KOPT-K1 (cell line): ENCODE results near the gene TNS2.

Source experiments
- H3K27ac ChIP-seq: fragments of 200-600 bp; sonication (generic); 2 replicates; pipeline ENCODE4 v1.5.1; 2016; ENCODE audit warnings: antibody characterized with exemption, mild to moderate bottlenecking, low read depth, low read length; ENCODE audit not compliant: poor library complexity, severe bottlenecking
- H3K36me3 ChIP-seq: fragments of 200-600 bp; sonication (generic); 2 replicates; pipeline ENCODE4 v1.5.1; 2017; ENCODE audit warnings: antibody characterized with exemption, mild to moderate bottlenecking, low read length, moderate library complexity; ENCODE audit not compliant: insufficient read depth
- H3K9me3 ChIP-seq: fragments of 200-600 bp; sonication (generic); 2 replicates; pipeline ENCODE4 v1.5.1; 2017; ENCODE audit warnings: antibody characterized with exemption, low read length, mild to moderate bottlenecking; ENCODE audit not compliant: insufficient read depth, poor library complexity, severe bottlenecking

The TNS2 gene

GRCh38 chr12:53050426-53051057, 677 bp downstream of the TNS2 start:
- Histone ChIP-seq H3K9me3 (no peaks in the 10 kb centered on the region), H3K27ac (no peak overlapping the region)

GRCh38 chr12:53051058-53051880, 1.4 kb downstream of the TNS2 start:
- Histone ChIP-seq H3K36me3 (no peaks in the 10 kb centered on the region), H3K9me3 (no peaks in the 10 kb centered on the region), H3K27ac (no peak overlapping the region)

More at GRCh38 chr12:53050426-53051057, 677 bp downstream of the TNS2 start:
- H3K36me3 ChIP-seq: no peaks in the 10 kb centered on the region

DNA sequence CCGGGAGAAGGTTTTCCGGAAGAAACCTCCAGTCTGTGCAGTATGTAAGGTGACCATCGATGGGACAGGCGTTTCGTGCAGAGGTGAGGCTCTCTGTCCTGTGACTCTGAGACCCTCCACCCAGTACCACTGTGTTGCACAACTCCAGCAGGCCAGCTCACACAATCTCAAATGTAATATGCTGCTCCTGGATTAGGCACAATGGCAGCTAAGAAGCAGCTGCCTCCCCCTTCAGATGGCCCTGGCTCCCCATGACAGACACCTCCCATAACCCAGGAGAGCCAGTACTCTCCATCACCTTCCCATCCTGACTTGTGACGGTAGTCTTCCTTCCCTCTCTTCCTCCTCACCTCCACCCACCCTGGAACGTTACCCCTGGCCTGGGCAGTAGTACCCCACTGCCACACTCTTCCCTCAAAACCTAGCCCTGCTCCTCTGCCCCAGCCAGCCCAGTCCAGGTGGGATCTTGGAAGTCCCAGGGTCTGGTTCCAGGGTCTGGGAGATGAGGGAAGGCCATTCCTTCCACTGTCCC, 2.1 kb downstream of the TNS2 start:
- no peak overlapping the region for H3K27ac ChIP-seq
- H3K36me3 ChIP-seq: no peaks in the 10 kb centered on the region
- no peaks in the 10 kb centered on the region for H3K9me3 ChIP-seq

DNA sequence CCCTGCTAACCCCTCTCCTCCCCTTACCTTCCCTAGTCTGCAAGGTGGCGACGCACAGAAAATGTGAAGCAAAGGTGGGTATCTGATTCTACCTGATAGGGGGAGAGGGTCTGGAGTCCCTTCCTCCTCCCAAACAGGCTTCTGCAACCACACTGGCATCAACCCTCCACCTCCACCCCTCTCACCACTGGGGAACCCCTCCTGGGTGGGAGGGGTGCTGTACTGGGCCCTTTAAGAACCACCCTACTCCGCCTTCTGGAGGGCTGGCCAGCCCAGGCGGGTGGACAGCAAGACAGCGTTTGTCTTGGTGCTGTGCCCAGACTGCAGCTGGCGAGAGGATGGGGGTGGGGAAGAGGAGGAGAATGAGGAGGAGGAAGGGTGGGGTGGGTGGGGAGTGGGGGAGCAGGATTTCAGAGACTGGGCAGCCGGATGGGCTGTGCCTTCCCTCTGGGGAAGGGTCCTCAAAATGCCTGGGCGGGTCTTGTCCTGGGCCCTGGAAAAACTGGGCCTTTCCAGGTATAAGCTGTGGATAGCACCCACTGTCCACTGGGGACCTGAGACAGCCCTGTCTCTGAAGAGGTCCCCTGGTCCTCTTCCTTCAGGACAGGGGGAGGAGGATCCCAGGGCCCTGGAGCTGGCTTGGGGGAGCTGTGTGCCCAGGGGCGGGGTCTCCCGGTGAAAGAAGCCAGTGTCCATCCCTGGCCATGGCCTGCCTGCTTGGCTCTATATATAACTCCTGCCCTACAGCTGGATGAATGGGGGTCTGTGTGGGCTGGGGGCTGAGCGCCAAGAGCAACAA, 2.8 kb downstream of the TNS2 start:
- no peaks in the 10 kb centered on the region for H3K36me3 ChIP-seq
- H3K9me3 ChIP-seq: no peaks in the 10 kb centered on the region
- no peak overlapping the region for H3K27ac ChIP-seq

DNA sequence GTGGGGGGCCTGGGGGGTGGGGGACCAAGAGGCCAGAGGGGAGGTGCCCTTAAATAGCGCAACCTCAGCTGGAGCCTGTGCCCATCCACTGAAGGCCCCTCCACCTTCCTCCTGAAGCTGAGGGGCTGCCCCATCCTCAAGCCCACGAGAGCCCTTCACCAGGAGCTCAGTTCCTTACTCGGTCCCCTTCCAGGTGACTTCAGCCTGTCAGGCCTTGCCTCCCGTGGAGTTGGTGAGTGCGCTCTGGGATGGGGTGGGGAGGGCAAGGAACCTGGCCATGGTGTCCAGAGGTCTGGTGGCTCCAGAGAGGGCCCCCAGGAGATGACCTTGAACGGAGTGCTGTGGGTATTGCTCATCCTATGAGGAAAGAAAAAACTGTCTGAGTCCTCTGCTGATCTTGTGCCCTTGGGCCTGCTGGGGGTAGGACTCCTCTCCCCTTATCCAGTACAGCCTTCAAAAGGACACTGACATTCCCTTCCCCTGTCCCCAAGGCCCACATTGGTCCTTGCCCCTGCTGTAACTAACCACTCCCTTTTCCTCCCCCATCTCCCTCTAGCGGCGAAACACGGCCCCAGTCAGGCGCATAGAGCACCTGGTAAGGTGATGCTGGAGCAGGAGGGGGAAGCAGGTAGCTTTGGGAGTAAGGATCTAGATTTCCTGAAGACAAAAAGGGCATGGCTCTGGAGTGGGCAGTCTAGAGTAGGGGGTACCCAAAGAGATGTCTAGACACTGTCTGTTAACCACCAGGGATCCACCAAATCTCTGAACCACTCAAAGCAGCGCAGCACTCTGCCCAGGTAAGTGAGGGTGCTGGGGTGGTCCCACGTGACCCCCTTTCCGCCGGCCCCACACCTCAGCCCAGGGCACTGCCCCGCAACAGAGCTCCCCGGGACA, 3.6 kb downstream of the TNS2 start:
- no peaks in the 10 kb centered on the region for H3K9me3 ChIP-seq
- H3K27ac ChIP-seq: no peak overlapping the region
- H3K36me3 ChIP-seq: no peaks in the 10 kb centered on the region

DNA sequence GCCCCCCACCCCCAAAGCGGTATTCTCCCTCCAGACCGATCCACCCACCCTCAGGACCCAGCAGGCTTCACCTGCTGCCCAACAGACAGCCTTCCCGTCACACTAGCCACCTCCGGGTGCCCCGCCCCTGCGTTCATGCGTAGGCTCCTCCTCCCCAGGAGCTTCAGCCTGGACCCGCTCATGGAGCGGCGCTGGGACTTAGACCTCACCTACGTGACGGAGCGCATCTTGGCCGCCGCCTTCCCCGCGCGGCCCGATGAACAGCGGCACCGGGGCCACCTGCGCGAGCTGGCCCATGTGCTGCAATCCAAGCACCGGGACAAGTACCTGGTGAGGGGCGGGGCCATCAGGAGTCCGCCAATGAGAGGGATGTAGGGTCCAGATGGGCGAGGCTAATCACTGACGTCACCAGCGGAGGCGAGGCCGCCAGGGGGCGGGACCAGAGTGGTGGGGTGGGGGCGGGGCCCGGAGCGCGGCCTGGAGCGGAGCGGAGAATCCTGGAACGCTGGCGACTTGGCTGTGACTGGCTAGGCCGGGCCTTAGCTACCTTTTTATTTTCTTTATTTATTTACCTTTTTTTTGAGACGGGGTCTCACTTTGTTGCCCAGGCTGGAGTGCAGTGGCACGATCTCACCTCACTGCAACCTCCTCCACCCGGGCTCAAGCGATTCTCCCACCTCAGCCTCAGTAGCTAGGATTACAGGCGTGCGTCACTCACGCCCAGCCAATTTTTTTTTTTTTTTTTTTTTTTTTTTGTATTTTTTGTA, 4.4 kb downstream of the TNS2 start:
- Histone ChIP-seq H3K36me3 (no peaks in the 10 kb centered on the region), H3K27ac (no peak overlapping the region), H3K9me3 (no peaks in the 10 kb centered on the region)

DNA sequence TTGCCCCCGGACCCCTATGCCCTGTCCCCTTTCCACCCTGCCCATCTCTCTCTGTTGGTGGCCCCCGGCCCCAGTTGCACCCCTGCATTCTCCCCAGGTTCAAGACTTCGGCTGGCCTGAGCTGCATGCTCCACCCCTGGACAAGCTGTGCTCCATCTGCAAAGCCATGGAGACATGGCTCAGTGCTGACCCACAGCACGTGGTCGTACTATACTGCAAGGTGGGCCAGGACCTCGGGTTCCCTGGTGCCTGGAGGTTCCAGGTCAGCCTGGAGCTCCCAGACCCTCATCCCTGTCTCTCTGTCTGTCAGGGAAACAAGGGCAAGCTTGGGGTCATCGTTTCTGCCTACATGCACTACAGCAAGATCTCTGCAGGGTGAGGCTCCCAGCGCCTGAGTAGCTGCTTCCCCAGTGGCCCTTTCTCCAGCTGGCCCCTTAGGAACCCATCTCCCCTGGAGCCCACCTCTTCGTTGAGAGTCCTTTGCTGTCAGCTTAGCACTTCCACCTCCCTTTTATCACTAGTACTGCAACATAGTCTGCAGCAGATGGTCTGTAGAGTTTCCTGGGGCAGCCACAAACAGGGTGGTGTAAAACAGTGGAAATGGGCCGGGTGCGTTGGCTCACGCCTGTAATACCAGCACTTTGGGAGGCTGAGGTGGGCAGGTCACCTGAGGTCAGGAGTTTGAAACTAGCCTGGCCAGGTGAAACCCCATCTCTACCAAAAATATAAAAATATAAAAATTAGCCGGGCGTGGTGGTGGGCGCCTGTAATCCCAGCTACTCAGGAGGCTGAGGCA, 5.8 kb downstream of the TNS2 start:
- no peaks in the 10 kb centered on the region for H3K9me3 ChIP-seq
- no peaks in the 10 kb centered on the region for H3K36me3 ChIP-seq
- no peak overlapping the region for H3K27ac ChIP-seq

DNA sequence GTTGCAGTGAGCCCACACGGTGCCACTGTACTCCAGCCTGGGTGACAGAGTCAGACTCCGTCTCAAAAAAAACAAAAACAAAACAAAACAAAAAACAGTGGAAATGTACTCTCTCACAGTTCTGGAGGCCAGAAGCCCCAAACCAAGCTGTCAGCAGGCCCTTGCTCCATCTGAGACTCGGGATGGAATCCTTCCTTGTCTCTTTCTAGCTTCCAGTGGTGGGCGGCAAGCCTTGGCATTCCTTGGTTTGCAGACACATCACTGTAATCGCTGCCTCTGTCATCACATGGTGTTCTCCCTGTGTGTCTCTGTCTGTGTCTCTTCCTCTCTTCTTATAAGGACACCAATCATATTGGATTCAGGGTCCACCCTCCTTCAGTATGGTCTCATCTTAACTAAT, 6.4 kb downstream of the TNS2 start:
- no peak overlapping the region for H3K27ac ChIP-seq
- H3K36me3 ChIP-seq: no peaks in the 10 kb centered on the region
- no peaks in the 10 kb centered on the region for H3K9me3 ChIP-seq

DNA sequence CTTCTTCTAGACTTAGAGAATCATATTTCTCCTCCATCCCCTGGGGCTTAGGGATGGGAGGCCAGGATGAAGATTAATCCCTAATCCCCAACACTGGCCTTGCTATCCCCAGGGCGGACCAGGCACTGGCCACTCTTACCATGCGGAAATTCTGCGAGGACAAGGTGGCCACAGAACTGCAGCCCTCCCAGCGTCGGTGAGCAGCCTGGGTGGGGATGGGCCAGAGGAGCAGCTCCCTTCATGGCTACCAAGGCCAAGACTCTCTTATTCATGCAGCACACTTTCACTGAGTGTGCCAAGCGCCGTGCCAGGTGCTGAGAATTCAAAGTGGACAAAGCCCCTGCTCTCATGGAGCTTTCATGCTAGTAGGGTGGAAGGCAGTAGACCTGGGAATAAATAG, 7.0 kb downstream of the TNS2 start:
- Histone ChIP-seq H3K36me3 (no peaks in the 10 kb centered on the region), H3K9me3 (no peaks in the 10 kb centered on the region), H3K27ac (no peak overlapping the region)

GRCh38 chr12:53057816-53058500, 8.1 kb downstream of the TNS2 start:
- Histone ChIP-seq H3K9me3 (no peaks in the 10 kb centered on the region), H3K27ac (no peak overlapping the region), H3K36me3 (no peaks in the 10 kb centered on the region)

GRCh38 chr12:53058674-53059433, 9.0 kb downstream of the TNS2 start:
- Histone ChIP-seq H3K9me3 (no peaks in the 10 kb centered on the region), H3K27ac (no peak overlapping the region), H3K36me3 (peaks cover 1% of the 10 kb centered on the region; the same call in 1 of the 2 replicates)

GRCh38 chr12:53059434-53060063, 9.7 kb downstream of the TNS2 start:
- no peak overlapping the region for H3K27ac ChIP-seq
- H3K9me3 ChIP-seq: no peaks in the 10 kb centered on the region
- H3K36me3 ChIP-seq: peaks cover 8% of the 10 kb centered on the region; the same call in 1 of the 2 replicates
